Myocyte (in vitro differentiated cells): ENCODE measurements around the gene ITGB8. TPM values are rescaled to one million over a fixed set of nuclear protein-coding genes. Genes with fewer than 3 reads are reported as not detected.

ENCODE experiments used
- DNase-seq: peaks from one replicate; pipeline ENCODE4 v3.0.0-alpha.2; 2012; ENCODE audit warnings: low read depth
- total RNA-seq: library from RNA; depleted of rRNA; stranded (reverse); fragments of >200 nt; gene quantifications from 2 replicates; pipeline ENCODE4 v1.2.3, GENCODE V29; 2014

The ITGB8 gene
- total RNA-seq, 1 donor from 2014 or later = 19.7 TPM

DNA sequence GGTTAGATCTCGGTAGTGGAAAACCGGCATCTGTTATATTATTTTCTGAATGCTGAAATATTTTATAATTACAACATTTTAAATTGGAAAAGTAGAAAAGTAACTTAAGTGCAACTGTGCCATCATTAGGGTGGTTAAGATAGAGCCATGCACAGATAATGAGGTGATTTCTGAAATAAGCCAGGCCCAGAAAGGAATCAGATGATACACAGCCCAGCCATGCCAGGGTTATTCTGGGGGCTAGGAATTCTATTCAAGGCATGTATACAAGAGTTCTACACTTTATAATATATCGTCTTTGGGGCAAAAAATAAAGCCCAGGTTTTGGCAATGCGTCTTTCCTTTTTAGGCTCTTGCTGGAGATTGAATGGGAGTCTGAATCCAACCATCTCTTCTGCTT, 128.7 kb downstream of the ITGB8 start:
- no peak for DNase-seq

DNA sequence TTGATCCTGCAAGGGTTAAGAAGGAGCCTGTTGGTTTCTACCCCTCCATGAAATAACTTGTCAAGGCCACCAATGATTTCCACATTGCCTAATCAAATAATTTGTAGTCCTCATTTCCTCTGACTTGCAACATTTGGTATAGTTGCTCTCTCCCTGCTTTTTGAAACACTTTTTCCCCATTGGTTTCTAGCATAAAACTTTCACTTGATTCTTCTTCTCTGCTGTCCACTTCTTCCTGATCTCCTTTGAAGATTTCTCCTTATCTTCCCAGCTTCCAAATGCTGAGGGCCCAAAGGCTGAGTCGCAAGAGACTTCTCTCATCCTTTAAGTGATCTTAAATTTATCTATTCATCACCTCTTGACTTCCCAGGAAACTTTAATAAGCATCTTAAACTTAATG, 134.2 kb downstream of the ITGB8 start:
- no peak for DNase-seq

Other genes starting within 250 kb of the ITGB8 start
- gene MACC1, start 113.5 kb upstream of the ITGB8 start, total RNA-seq = 0.05 and 0.10 TPM in 2 replicates